Omental fat pad (tissue), 4 donors: Measurements from ENCODE around the gene TMEM259. TPM values are rescaled to one million over a fixed set of nuclear protein-coding genes. Genes with fewer than 3 reads are reported as not detected.

Source experiments
- ATAC-seq: fragments of 150-250 bp; one replicate; pipeline ENCODE4 v1.9.1; 2016; ENCODE audit warnings: mild to moderate bottlenecking, moderate library complexity; ENCODE audit not compliant: low FRiP score
- DNase-seq: peaks from one replicate; pipeline ENCODE4 v3.0.0-alpha.2; 2019; ENCODE audit warnings: low spot score
- total RNA-seq, 4 donors: library from RNA; depleted of rRNA; stranded (reverse); fragments of >200 nt; gene quantifications; one replicate each; pipeline ENCODE4 v1.1.0, GENCODE V29; 2016
- TF ChIP-seq, protein P1 (sequence below), 3 donors: fragments of 450-650 bp; IDR thresholded peaks; one replicate each; pipeline ENCODE4 v1.5.1; 2016 to 2017; ENCODE audit warnings: antibody characterized with exemption in 3 of 3, mild to moderate bottlenecking in 3 of 3, moderate library complexity in 2 of 3

Gene TMEM259
- total RNA-seq, 4 donors from 2014 or later = 112 to 164 (median 161) TPM

DNA sequence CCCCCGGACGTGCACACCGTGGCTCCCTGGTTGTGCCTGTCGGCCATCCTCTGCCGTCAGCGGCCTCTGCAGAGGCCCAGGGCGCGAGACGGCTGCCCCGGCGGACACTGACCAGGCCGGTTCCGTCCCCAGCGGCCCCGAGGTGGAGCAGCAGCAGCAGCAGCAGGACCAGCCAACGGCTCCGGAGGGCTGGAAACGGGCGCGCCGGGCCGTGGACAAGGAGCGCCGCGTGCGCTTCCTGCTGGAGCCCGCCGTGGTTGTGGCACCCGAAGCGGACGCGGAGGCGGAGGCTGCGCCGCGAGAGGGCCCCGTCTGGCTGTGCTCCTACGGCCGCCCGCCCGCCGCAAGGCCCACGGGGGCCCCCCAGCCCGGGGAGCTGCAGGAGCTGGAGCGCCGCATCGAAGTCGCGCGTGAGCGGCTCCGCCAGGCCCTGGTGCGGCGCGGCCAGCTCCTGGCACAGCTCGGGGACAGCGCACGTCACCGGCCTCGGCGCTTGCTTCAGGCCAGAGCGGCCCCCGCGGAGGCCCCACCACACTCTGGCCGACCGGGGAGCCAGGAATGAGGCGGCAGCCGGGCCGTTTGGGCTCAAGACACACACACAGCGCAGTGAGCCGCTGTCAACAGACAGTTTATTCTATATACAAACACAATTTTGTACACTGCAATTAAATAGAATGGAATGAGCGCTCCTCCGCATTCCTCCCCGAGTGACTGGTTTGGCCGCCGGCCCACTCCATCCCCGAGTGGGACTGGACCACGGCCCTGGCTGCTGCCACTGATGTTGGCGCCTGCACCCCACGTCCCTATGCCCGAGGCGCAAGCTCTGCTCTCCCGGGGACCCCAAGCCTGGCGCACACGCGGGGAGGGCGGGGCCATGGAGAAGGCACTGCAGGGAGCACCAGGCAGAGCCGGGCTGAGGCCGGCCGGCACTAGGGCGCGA lies 11.6 kb downstream of the TMEM259 start:
- TF ChIP-seq, protein P1, sequence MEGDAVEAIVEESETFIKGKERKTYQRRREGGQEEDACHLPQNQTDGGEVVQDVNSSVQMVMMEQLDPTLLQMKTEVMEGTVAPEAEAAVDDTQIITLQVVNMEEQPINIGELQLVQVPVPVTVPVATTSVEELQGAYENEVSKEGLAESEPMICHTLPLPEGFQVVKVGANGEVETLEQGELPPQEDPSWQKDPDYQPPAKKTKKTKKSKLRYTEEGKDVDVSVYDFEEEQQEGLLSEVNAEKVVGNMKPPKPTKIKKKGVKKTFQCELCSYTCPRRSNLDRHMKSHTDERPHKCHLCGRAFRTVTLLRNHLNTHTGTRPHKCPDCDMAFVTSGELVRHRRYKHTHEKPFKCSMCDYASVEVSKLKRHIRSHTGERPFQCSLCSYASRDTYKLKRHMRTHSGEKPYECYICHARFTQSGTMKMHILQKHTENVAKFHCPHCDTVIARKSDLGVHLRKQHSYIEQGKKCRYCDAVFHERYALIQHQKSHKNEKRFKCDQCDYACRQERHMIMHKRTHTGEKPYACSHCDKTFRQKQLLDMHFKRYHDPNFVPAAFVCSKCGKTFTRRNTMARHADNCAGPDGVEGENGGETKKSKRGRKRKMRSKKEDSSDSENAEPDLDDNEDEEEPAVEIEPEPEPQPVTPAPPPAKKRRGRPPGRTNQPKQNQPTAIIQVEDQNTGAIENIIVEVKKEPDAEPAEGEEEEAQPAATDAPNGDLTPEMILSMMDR (IDR thresholded peaks at IDR 0.05) = no peak
- peak; percentile 57 for ATAC-seq
- DNase-seq = no peak

DNA sequence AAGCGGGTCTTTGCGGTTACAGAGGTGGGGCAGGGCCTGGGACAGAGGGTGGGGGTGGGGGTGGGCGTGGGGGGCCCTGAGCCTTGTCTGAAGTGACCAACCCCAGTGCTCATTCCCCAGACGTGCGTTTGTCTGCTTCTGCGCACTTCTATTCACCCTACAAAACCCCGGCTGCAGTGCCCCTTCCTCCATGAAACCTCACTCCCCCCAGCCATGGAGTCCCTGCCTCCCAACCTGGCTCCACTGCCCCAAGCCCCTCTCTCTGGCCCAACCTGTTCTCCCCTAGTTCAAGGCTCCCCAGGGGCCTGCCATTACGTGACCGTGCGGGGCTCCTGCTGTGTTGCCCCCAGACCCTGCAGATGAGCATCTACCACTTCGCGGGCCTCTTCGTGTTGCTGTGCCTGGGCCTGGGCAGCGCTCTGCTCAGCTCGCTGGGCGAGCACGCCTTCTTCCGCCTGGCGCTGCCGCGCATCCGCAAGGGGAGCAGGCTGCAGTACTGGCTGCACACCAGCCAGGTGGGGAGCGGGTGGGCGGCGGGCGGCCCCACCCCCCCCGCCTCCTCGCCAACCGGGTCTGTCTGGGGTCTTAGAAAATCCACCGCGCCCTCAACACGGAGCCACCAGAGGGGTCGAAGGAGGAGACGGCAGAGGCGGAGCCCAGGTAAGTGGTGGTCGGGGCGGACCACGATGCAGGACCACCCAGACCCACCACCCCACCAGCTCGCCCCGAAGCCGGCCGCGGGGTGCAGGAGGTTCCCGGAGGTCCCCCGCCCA lies 12.5 kb downstream of the TMEM259 start:
- no peak for DNase-seq
- no peak for ATAC-seq
- TF ChIP-seq, protein P1 (IDR thresholded peaks at IDR 0.05) = no peak

DNA sequence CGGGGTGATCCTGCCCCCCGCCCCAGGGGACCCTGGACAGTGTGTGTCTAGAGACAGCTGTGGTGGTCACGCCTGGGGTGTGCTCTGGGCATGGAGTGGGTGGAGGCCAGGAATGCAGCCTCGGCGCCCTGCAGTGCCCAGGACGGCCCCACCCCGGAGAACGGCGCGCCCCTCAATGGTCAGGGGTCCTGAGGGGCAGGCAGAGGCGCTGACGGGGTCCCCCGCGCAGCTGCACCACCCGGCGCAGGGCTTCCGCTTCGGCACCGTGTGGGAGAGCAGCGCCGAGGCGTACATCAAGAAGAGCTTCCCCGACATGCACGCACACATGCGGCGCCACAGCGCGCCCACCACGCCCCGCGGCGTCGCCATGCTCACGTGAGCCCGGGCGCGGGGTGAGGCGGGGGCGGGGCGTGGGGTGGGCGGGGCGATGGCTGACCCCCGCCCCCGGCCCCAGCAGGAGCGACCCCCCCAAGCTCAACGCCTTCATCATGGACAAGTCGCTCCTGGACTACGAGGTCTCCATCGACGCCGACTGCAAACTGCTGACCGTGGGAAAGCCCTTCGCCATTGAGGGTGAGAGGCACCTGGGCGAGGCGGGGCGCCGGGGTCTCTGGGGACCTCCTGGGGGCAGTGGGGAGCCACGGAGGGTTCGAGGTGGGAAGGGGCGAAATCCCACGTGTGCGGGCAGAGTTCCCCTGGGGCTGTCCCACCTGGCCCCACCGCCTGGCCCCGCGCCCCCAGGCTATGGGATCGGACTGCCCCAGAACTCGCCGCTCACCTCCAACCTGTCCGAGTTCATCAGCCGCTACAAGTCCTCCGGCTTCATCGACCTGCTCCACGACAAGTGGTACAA lies 13.3 kb downstream of the TMEM259 start:
- DNase-seq (no peak), ATAC-seq (no peak)
- TF ChIP-seq, protein P1 (IDR thresholded peaks at IDR 0.05) = no peak

DNA sequence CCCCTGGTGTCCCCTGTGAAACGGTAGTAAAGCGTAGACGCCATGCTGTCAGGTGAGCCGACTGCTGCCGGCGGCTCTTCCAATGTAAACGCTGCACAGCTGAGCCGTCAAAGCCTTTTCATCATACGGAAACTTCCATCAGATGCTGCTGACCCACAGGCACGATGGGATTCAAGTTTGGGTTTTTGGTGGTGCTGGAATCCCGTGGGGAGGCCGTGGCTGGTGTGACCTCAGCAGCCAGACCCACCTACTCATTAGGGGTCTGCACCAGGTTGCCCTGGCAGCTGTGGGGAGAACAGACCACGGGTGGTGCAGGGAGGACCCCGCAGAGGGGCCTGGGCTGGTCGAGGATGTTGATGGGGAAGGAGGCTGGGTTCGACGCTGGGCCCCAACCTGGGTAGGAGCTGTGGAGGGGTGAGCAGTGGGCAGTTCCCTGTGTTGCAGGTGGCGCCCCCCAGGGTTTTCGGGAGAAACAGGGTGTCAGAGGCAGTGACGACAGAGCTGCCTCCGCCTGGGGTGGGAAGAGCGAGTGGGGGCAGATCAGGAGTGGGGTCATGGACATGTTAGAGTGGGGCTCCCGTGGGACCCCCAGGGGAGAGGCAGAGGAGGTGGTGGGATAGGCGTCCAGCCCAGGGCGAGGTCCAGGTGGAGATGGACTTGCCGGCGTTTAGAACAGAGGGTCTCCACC lies 14.1 kb downstream of the TMEM259 start:
- ATAC-seq = no peak
- DNase-seq = no peak

DNA sequence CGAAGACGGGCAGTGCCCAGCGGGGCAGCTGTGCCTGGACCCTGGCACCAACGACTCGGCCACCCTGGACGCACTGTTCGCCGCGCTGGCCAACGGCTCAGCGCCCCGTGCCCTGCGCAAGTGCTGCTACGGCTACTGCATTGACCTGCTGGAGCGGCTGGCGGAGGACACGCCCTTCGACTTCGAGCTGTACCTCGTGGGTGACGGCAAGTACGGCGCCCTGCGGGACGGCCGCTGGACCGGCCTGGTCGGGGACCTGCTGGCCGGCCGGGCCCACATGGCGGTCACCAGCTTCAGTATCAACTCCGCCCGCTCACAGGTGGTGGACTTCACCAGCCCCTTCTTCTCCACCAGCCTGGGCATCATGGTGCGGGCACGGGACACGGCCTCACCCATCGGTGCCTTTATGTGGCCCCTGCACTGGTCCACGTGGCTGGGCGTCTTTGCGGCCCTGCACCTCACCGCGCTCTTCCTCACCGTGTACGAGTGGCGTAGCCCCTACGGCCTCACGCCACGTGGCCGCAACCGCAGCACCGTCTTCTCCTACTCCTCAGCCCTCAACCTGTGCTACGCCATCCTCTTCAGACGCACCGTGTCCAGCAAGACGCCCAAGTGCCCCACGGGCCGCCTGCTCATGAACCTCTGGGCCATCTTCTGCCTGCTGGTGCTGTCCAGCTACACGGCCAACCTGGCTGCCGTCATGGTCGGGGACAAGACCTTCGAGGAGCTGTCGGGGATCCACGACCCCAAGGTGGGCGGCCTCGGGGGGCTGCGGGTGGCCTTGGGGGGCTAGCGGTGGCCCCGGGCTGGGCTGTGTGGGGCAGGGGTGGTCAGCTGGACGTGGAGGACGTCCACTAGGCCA lies 15.9 kb downstream of the TMEM259 start:
- ATAC-seq (no peak), DNase-seq (no peak)
- TF ChIP-seq, protein P1 (IDR thresholded peaks at IDR 0.05) = no peak

More for the DNA sequence above, 14.1 kb downstream of the TMEM259 start:
- TF ChIP-seq, protein P1 (IDR thresholded peaks at IDR 0.05) = no peak
